Esophagus mucosa (tissue), 1 donor: Measurements from ENCODE around the gene SEMA3B. TPM values are rescaled to one million over a fixed set of nuclear protein-coding genes. Genes with fewer than 3 reads are reported as not detected.
"Not testable (repeated sequence)": the region's sequence is repeated elsewhere in the genome, so short reads cannot be mapped to it uniquely, and the experiment has no call there.

Source experiments
- ATAC-seq: fragments of 200-7000 bp; cut with Tn5 transposase; one replicate; pipeline ENCODE4 v1.9.1; 2020
- total RNA-seq: library from RNA; stranded (reverse); gene quantifications from one replicate; pipeline ENCODE4 v1.2.4, GENCODE V29; 2023
- donor health status: DM: yes; HTN: yes; CAD: no.

SEMA3B gene
- total RNA-seq, 1 donor from 2014 or later, result 2.4 TPM

- peak; percentile 24 for ATAC-seq
Observed at GRCh38 chr3:50238549-50239026, 30.4 kb upstream of the SEMA3B start.

DNA sequence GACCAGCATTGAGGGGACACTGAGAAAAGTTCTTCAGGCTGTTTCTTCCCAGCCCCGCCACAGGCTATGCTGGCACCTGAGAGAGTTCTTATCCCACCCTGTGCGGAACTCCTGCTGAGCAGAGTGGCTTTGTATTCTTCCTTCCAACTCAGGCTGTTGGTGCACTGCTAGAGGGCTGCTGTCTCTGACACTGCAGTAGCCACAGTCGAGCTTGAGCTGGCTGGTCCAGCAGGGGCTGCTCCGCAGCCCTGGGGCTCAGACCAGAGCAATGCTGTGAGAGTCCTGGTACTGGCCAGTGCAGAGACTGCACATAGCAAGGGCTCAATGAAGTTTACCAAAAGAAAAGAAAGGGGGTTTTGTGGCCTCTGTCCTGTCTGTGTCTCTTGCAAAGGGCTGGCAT, 29.3 kb upstream of the SEMA3B start:
- no peak for ATAC-seq

- no peak for ATAC-seq
Observed at GRCh38 chr3:50241163-50241562, 27.8 kb upstream of the SEMA3B start.

DNA sequence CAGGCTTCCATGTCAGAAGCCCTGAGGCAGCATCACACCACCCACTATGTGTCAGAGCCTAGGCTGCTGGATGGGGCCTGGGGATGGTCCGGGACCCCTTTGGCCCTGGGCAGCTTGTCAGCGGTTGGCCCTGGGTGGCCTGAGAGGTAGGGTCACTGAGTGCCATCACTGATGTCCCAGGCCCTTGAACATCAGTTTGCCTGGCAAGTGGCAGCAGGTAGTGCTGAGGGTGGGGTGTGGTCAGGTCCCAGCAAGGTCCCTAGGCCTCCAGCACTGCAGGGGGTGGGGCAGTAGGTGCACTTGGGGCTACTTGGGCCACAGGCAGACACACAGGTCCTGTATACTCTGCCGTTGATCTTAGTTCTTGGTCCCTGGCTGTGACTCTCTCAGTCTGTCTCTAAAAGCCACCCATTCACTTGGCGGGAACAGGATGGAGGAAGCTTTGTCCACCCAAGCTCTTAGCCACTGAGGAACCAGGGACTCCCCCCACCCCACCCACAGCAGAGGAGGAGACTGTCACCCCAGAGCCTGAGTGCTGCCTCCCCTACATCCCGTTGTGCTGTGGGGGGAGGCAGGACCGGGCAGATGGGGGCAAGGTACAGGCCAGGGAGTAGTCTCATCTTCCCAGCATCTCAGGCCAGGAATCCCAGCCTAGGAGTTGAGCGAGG, 27.1 kb upstream of the SEMA3B start:
- no peak for ATAC-seq

GRCh38 chr3:50242381-50242770, 26.6 kb upstream of the SEMA3B start:
- ATAC-seq, result no peak

DNA sequence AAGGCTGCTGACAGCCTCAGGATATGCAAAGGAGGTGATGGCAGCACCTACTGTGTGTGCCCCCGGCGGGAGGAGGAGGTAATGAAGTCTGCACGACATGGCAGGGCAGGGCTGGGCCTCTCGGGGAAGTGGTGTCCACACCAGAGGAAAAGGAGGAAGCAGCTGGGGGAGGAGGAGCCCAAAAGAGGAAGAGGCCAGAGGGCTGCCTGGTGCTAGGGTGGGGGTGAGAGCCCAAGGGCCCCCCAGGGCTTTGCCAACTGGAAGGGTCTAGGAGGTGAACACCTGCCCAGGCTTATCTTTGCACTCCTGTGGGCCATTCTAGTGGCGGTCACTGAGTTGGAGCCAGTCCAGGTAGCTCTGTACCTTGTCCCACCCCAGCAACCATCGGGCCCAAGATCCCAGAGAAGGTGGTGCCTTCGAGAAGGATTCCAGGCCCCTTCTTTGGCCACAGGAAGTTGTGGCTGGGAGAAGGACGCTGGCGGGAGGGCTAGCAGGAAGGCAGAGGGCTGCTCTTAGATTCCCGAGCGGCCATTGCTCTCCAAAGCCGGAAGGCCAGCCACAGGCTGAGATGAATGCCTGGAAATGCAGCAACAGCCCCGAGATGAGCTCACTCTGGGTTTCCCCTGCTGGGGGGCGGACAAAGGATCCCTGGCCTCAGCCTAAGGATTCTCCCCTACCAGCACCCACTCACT, 25.9 kb upstream of the SEMA3B start:
- ATAC-seq, result peak; percentile 5

- ATAC-seq, result no peak
Observed at GRCh38 chr3:50243543-50243895, 25.4 kb upstream of the SEMA3B start.

GRCh38 chr3:50244813-50245212, 24.1 kb upstream of the SEMA3B start:
- not testable (repeated sequence) for ATAC-seq

DNA sequence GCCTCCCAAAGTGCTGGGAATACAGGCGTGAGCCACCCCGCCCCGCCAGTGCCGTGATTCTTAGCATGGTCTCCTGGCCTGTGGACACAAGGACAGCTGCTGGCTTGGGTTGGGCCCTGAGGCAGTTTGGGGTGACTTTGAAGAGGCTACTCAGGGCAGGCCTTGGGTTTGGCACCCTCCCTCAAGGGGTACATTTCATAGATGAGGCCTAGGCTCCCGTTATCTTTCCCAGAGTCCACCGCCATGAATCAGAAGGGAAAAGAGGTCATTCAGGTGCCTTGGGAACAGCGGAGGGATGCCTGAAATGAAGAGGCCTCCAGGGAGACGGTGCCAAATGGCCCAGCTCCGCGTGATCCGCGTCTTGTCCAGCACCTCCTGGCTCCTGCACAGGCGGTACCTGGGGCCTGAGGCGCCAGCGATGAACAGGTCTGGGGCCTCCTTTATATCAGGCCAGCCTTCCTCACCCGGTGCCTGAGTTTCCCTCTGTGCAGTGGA, 23.6 kb upstream of the SEMA3B start:
- no peak for ATAC-seq

GRCh38 chr3:50245831-50246516, 23.0 kb upstream of the SEMA3B start:
- ATAC-seq, result peak; percentile 76

- ATAC-seq, result peak; percentile 70
Observed at GRCh38 chr3:50246517-50246954, 22.4 kb upstream of the SEMA3B start.

- peak; percentile 30 for ATAC-seq
Observed at GRCh38 chr3:50248387-50248786, 20.6 kb upstream of the SEMA3B start.

GRCh38 chr3:50249457-50249856, 19.5 kb upstream of the SEMA3B start:
- no peak for ATAC-seq

DNA sequence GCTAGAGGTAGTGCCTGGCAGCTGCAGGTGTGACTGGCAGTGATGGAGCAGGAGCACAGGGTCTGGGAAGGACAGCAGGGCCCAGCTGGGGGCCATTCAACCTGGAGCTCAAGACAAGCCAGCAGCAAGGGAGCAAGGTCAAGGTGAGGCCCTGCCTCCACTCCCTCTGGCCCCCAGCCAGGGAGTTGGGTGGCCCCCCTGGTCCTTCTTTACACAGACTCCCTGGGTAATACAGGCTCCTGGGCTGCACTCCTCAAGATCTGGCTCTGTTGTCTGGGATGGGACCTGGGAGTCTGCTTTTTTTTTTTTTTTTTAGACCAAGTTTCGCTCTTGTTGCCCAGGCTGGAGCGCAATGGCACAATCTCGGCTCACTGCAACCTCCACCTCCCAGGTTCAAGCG, 18.4 kb upstream of the SEMA3B start:
- no peak for ATAC-seq

DNA sequence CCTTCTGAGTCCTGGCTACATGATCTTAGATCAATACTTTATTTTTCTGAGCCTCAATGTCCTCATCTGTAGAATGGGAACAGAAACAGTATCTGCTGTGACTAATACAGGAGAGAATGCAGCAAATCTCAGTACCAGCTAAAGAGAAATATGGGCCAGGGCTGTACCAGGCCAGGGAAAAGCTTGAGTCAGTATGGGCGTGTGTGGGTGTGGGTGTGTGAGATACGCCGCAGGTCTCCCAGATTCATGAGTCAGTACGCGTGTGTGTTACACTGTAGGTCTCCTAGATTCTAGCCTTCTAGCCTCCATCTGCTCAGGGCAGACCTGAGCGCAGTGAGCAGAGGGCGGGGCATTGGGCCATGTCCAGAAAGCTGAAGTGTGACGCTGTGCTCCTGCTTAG, 17.7 kb upstream of the SEMA3B start:
- ATAC-seq, result peak; percentile 84

DNA sequence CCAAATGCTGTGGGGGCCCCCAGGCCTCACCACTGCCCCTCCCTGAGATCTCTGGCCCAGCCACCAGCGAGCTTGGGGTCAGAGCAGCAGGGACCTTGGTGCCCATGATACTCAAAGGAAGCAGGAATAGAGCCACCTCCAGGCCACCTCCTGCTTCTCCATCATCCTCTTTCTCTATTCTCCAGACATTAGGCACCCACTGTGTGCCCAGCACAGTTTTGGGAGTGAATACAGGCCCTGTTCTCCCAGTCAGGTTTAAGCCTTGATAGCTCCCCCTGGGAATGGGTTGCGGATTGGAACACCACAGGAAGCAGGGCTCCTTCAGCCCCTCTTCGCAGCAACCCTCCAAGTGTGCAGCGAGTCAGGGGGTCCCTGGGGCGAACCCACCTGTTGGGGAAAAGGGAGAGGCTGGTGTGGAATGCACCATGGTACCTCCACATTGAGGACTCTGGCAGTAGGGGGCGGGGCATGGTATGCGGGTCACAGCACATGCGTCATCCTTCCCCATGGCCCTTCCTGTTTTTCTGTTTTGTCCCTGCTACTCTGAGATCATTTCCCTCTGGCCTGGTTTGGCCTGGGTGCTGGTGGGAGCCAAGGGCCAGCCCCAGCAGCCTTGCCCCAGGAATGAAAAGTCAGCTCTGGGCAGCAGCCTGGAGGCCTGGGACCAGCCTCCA, 14.2 kb upstream of the SEMA3B start:
- ATAC-seq, result peak; percentile 49

DNA sequence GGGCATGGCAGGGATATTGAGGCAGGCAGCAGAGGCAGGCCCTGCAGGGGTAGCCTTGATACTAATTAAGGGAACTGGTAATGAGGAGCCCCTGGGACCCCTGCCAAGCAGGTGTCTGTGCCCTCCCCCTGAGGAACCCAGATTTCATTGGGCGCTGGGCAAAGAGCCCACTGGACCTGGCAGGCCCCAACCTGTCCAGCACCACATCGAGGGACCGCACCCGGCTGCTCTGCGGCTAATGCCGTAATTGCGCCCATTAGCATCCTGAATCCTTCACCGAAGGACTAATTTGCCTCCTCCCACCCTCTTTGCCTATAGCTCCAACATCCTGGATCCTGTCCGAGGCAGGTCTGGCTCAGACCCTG, 13.7 kb upstream of the SEMA3B start:
- no peak for ATAC-seq

- no peak for ATAC-seq
Observed at GRCh38 chr3:50256978-50257890, 11.7 kb upstream of the SEMA3B start.

DNA sequence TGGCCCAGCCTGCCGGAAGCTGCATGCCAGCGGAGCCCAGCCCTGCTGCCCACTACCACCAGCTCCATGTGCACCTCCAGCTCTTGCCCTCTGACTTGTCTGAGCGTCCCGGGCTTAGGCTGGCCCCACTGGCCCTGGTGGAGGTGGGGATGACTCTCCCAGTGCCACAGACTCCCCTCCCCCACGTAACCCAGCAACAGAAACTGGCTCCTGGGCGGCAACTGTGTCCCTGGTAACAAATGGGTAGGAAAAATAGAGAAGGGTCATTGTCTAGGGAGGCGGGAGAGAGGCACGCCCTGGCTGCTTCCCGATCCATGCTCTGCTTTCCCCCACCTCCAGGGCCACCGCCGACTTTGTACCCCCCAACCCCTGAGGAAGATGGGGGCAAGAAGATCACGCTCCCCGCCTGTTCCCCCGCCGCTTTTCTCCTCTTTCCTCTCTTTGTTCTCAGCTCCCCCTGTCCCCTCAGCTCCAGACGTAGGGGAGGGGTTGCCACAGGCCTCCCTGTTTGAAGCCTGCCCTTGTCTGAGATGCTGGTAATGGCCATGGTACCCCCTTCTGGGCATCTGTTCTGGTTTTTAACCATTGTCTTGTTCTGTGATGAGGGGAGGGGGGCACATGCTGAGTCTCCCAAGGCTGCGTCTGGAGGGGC, 10.8 kb upstream of the SEMA3B start:
- ATAC-seq, result no peak

- no peak for ATAC-seq
Observed at GRCh38 chr3:50258979-50259378, 10.0 kb upstream of the SEMA3B start.

DNA sequence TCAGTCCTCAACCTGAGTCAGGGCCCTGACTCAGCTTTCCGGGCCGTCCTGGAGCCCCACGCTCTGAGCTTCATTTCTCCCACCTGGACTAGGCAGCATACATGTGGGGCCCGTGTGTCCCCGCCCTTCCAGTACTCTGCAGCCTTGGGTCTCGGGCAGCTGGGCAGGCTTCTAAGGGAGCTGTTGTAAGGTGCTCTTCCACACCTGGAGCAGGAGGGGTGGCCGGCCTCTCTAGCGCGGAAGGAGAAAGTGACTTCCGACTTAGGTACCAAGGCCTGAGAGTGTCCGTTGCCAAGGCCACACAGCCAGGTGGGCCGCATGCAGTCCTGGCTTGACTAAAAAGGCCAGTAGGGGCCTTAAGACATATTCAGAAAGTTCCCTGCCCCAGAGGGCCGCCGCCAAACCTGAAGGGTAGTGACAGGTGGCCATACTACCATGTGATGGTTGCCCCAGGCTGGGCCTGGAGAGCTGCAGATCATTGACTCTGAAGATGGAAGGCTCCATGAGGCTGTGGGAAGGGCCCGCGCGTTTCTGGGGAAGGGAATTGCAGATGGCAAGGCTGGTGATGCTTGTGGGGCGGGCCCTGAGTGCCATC, 9.4 kb upstream of the SEMA3B start:
- no peak for ATAC-seq
